Activated T-cell treated with anti-CD3 and anti-CD28 coated beads, Interleukin-2, amount 50 U/mL, for 4 hours (primary cell): ENCODE results near the gene MYH4. TPM values are rescaled to one million over a fixed set of nuclear protein-coding genes. Genes with fewer than 3 reads are reported as not detected.

Experiments used
- ATAC-seq, 2 donors: fragments of 200-7000 bp; cut with Tn5 transposase; one replicate each; pipeline ENCODE4 v1.10.0; 2021
- DNase-seq: peaks from one replicate; pipeline ENCODE4 v3.0.0-alpha.2; 2020
- H3K27me3 Mint-ChIP-seq: one replicate; pipeline ENCODE4 v1.8.0; 2021; ENCODE audit warnings: low read depth, mixed read lengths
- H3K36me3 Mint-ChIP-seq: one replicate; pipeline ENCODE4 v1.8.0; 2022; ENCODE audit warnings: mixed read lengths; ENCODE audit not compliant: insufficient read depth
- H3K4me1 Mint-ChIP-seq: one replicate; pipeline ENCODE4 v1.8.0; 2021; ENCODE audit warnings: low read depth, mixed read lengths
- H3K4me3 Mint-ChIP-seq: one replicate; pipeline ENCODE4 v1.8.0; 2021; ENCODE audit warnings: mild to moderate bottlenecking, moderate library complexity, mixed read lengths
- H3K9me3 Mint-ChIP-seq: one replicate; pipeline ENCODE4 v1.8.0; 2021; ENCODE audit warnings: mixed read lengths
- total RNA-seq, 3 donors: library from RNA; stranded (reverse); gene quantifications; one replicate each; pipeline ENCODE4 v1.2.1, GENCODE V29; 2021

Gene MYH4
- total RNA-seq, 3 donors from 2014 or later = not detected

GRCh38 chr17:10394201-10394887, 75.0 kb downstream of the MYH4 start:
- DNase-seq = no peak
- Mint-ChIP-seq H3K27me3 (peaks cover 10% of the 10 kb centered on the region), H3K4me3 (no peak overlapping the region), H3K9me3 (no peaks in the 10 kb centered on the region), H3K4me1 (no peaks in the 10 kb centered on the region), H3K36me3 (no peaks in the 10 kb centered on the region)
- ATAC-seq = peak; percentile 41 to 55

Other genes starting within 250 kb of the MYH4 start
- gene MYH13, start 96.6 kb downstream of the MYH4 start, total RNA-seq = not detected
- not detected for gene MYH8, start 47.6 kb downstream of the MYH4 start, total RNA-seq
- gene MYH1, start 49.0 kb upstream of the MYH4 start, total RNA-seq = not detected
- not detected for gene MYH2, start 80.1 kb upstream of the MYH4 start, total RNA-seq
- 1 to 10 TPM; 3.2 to 5.1 (median 4.1) TPM for gene MYH3, start 187.8 kb upstream of the MYH4 start, total RNA-seq
- 10 to 100 TPM; 54.7 to 56.2 (median 55.7) TPM for gene SCO1, start 228.0 kb upstream of the MYH4 start, total RNA-seq
- gene ADPRM, start 228.0 kb upstream of the MYH4 start, total RNA-seq = 1 to 10 TPM; 5.9 to 7.7 (median 7.6) TPM